HCT116 (cell line): ENCODE results near the gene P2RX1. TPM values are rescaled to one million over a fixed set of nuclear protein-coding genes. Genes with fewer than 3 reads are reported as not detected.

Source experiments
- ATAC-seq: fragments of 200-7000 bp; cut with Tn5 transposase; 2 replicates; pipeline ENCODE4 v1.9.1; 2020; ENCODE audit warnings: mild to moderate bottlenecking, moderate library complexity
- BruUV-seq: library from RNA; stranded (reverse); fragments of 400-500 nt; replicated peaks from 2 replicates; lab custom pipeline; 2021; lab: Mats Ljungman, UMichigan
- CTCF ChIA-PET: fragments of 300-600 bp; sonication (Branson Sonifier 250); formaldehyde crosslinking; loops from one replicate; lab custom pipeline; 2021; ENCODE audit warnings: antibody characterized with exemption; lab: Charles Lee
- POLR2A ChIA-PET: fragments of 300-600, 350-600 bp; sonication (Branson Sonifier 250); formaldehyde crosslinking; loops from one replicate; lab custom pipeline; 2021; ENCODE audit warnings: antibody characterized with exemption; lab: Charles Lee
- RAD21 ChIA-PET, 2 experiments: fragments of 300-600 bp; sonication (Branson Sonifier 250); formaldehyde crosslinking; loops; one replicate each; lab custom pipeline; 2023; ENCODE audit warnings: low total read pairs in 2 of 2; ENCODE audit not compliant: uncharacterized antibody in 2 of 2, unreplicated experiment in 2 of 2, low non-redundant PET in 1 of 2; lab: Charles Lee
- DNase-seq: peaks from one replicate; pipeline ENCODE4 v3.0.0-alpha.2; 2010; ENCODE audit warnings: low read depth, low spot score
- H2AFZ ChIP-seq: fragments of 200-600 bp; shearing (Covaris generic), sonication (generic); 2 replicates; pipeline ENCODE4 v1.6.1; 2017; ENCODE audit warnings: low read depth, mixed run types, mixed read lengths, antibody characterized with exemption, low read length; ENCODE audit not compliant: poor library complexity, severe bottlenecking
- H3K27ac ChIP-seq: 2 replicates; pipeline ENCODE4 v1.5.1; 2012; ENCODE audit warnings: low read depth, low read length
- H3K27me3 ChIP-seq: fragments of 200-600 bp; sonication (generic); 2 replicates; pipeline ENCODE4 v1.6.1; 2016; ENCODE audit warnings: mixed run types, low read length, mixed read lengths; ENCODE audit not compliant: insufficient read depth
- H3K36me3 ChIP-seq, 2 experiments: fragments of 200-500 bp in 1 of 2; fragments of 200-600 bp in 1 of 2; sonication (Bioruptor generic) in 1 of 2; sonication (generic) in 1 of 2; 2 replicates each; pipeline versions ENCODE4 v1.5.1 to v1.6.1; 2014 to 2016; ENCODE audit warnings: low read length in 2 of 2, inconsistent platforms in 1 of 2, mixed read lengths in 1 of 2, mixed run types in 1 of 2; ENCODE audit not compliant: insufficient read depth in 2 of 2, control insufficient read depth in 1 of 2
- H3K4me1 ChIP-seq, 2 experiments: fragments of 200-600 bp in 1 of 2; sonication (generic) in 1 of 2; 2 replicates each; pipeline versions ENCODE4 v1.5.1 to v1.6.1; 2012 to 2017; ENCODE audit warnings: low read length in 2 of 2, inconsistent platforms in 1 of 2, mild to moderate bottlenecking in 1 of 2, mixed read lengths in 1 of 2, mixed run types in 1 of 2, moderate library complexity in 1 of 2; ENCODE audit not compliant: insufficient read depth in 2 of 2, control insufficient read depth in 1 of 2
- H3K4me2 ChIP-seq: fragments of 200-600 bp; sonication (generic); 2 replicates; pipeline ENCODE4 v1.6.1; 2017; ENCODE audit warnings: mixed run types, low read length, mixed read lengths
- H3K4me3 ChIP-seq, 2 experiments: fragments of 200-600 bp in 1 of 2; sonication (generic) in 1 of 2; replicated peaks in 1 of 2; 2 replicates each; pipeline ENCODE4 v1.5.1; 2011 to 2016; ENCODE audit warnings: low read length in 2 of 2, control low read depth in 1 of 2, low read depth in 1 of 2, mild to moderate bottlenecking in 1 of 2, mixed read lengths in 1 of 2, mixed run types in 1 of 2
- H3K79me2 ChIP-seq: fragments of 200-600 bp; sonication (generic); 2 replicates; pipeline ENCODE4 v1.6.1; 2017; ENCODE audit warnings: mild to moderate bottlenecking, mixed run types, low read length, moderate library complexity, mixed read lengths; ENCODE audit not compliant: insufficient read depth
- H3K9ac ChIP-seq: fragments of 200-600 bp; sonication (generic); 2 replicates; pipeline ENCODE4 v1.6.1; 2016; ENCODE audit warnings: low read length, mixed read lengths
- H3K9me2 ChIP-seq: fragments of 200-600 bp; sonication (generic), shearing (Covaris generic); 2 replicates; pipeline ENCODE4 v1.6.1; 2017; ENCODE audit warnings: mixed run types, mild to moderate bottlenecking, moderate library complexity; ENCODE audit not compliant: insufficient read depth
- H3K9me3 ChIP-seq, 2 experiments: fragments of 200-500 bp in 1 of 2; fragments of 200-600 bp in 1 of 2; sonication (Bioruptor generic) in 1 of 2; sonication (generic) in 1 of 2; 2 replicates each; pipeline ENCODE4 v1.6.1; 2014 to 2017; ENCODE audit warnings: low read length in 2 of 2, mixed read lengths in 2 of 2, inconsistent platforms in 1 of 2, low read depth in 1 of 2, mild to moderate bottlenecking in 1 of 2, mixed run types in 1 of 2, moderate library complexity in 1 of 2; ENCODE audit not compliant: control insufficient read depth in 1 of 2, insufficient read depth in 1 of 2
- H4K20me1 ChIP-seq: fragments of 200-600 bp; sonication (generic), shearing (Covaris generic); 2 replicates; pipeline ENCODE4 v1.6.1; 2017; ENCODE audit warnings: mixed run types, mild to moderate bottlenecking, moderate library complexity; ENCODE audit not compliant: insufficient read depth
- CEBPB ChIP-seq: IDR thresholded peaks from 2 replicates; pipeline ENCODE4 v1.6.1; 2012; ENCODE audit warnings: low read depth
- EGR1 ChIP-seq: IDR thresholded peaks from 2 replicates; pipeline ENCODE4 v1.6.1; 2012; ENCODE audit warnings: low read depth
- ELF1 ChIP-seq: IDR thresholded peaks from 2 replicates; pipeline ENCODE4 v1.6.1; 2012; ENCODE audit warnings: low read depth, borderline replicate concordance
- EZH2 ChIP-seq: fragments of 200-600 bp; sonication (generic); IDR thresholded peaks from 2 replicates; pipeline ENCODE4 v1.6.1; 2017; ENCODE audit warnings: antibody characterized with exemption, mixed run types
- FOSL1 ChIP-seq: IDR thresholded peaks from 2 replicates; pipeline ENCODE4 v1.6.1; 2012; ENCODE audit warnings: low read depth
- JUND ChIP-seq: IDR thresholded peaks from 2 replicates; pipeline ENCODE4 v1.6.1; 2012
- POLR2A ChIP-seq: IDR thresholded peaks from 2 replicates; pipeline ENCODE4 v1.7.0; 2011; ENCODE audit warnings: borderline replicate concordance; ENCODE audit not compliant: insufficient read depth, insufficient read length; ENCODE audit errors: extremely low read depth
- POLR2AphosphoS5 ChIP-seq: IDR thresholded peaks from 2 replicates; pipeline ENCODE4 v1.6.1; 2011; ENCODE audit warnings: mild to moderate bottlenecking, low read depth, low read length, moderate library complexity
- RAD21 ChIP-seq: IDR thresholded peaks from 2 replicates; pipeline ENCODE4 v1.6.1; 2012; ENCODE audit warnings: low read depth, mild to moderate bottlenecking
- SIN3A ChIP-seq: IDR thresholded peaks from 2 replicates; pipeline ENCODE4 v1.6.1; 2012; ENCODE audit warnings: low read depth
- SP1 ChIP-seq: IDR thresholded peaks from 2 replicates; pipeline ENCODE4 v1.6.1; 2012; ENCODE audit warnings: low read depth
- SRF ChIP-seq: IDR thresholded peaks from 2 replicates; pipeline ENCODE4 v1.6.1; 2012; ENCODE audit warnings: low read depth
- TCF7L2 ChIP-seq: IDR thresholded peaks from 2 replicates; pipeline ENCODE4 v1.7.0; 2011; ENCODE audit warnings: borderline replicate concordance, inconsistent platforms; ENCODE audit not compliant: insufficient read depth, insufficient read length; ENCODE audit errors: extremely low read depth
- ZFX ChIP-seq: fragments of 450-650 bp; IDR thresholded peaks from 2 replicates; pipeline ENCODE4 v1.6.1; 2017
- ZNF274 ChIP-seq: fragments of 200-500 bp; sonication (Bioruptor generic); IDR thresholded peaks from 2 replicates; pipeline ENCODE4 v1.6.1; 2014; ENCODE audit warnings: mild to moderate bottlenecking, low read depth, low read length, inconsistent platforms
- intact Hi-C: fragments of 100-400 bp; cut with micrococcal nuclease; formaldehyde crosslinking; loops from 2 replicates; pipeline ENCODE4 v1.10.0; 2022
- total RNA-seq: library from RNA; stranded (reverse); gene quantifications from one replicate; pipeline ENCODE4 v1.2.1, GENCODE V29; 2021; ENCODE audit not compliant: unreplicated experiment
- TF ChIP-seq, protein P1 (sequence below): IDR thresholded peaks from 2 replicates; pipeline ENCODE4 v1.6.1; 2012
- TF ChIP-seq, protein P2 (sequence below), 3 experiments: fragments of 200-600 bp in 1 of 3; sonication (generic) in 1 of 3; IDR thresholded peaks in 2 of 3; conservative IDR thresholded peaks in 1 of 3; 2 replicates each; pipeline ENCODE4 v1.5.1; 2012 to 2017; ENCODE audit warnings: low read depth in 2 of 3, low read length in 2 of 3, antibody characterized with exemption in 1 of 3, borderline replicate concordance in 1 of 3, control low read depth in 1 of 3, mild to moderate bottlenecking in 1 of 3, mixed read lengths in 1 of 3, mixed run types in 1 of 3, moderate library complexity in 1 of 3; ENCODE audit not compliant: insufficient read depth in 1 of 3
- TF ChIP-seq, protein P3 (sequence below): IDR thresholded peaks from 2 replicates; pipeline ENCODE4 v1.6.1; 2011; ENCODE audit warnings: mild to moderate bottlenecking, low read length, moderate library complexity; ENCODE audit not compliant: insufficient replicate concordance; ENCODE audit errors: extremely low read depth
- TF ChIP-seq, protein P4 (sequence below): IDR thresholded peaks from 2 replicates; pipeline ENCODE4 v1.6.1; 2012; ENCODE audit warnings: low read depth

The P2RX1 gene
- total RNA-seq, 1 experiment from 2014 or later: not detected

DNA sequence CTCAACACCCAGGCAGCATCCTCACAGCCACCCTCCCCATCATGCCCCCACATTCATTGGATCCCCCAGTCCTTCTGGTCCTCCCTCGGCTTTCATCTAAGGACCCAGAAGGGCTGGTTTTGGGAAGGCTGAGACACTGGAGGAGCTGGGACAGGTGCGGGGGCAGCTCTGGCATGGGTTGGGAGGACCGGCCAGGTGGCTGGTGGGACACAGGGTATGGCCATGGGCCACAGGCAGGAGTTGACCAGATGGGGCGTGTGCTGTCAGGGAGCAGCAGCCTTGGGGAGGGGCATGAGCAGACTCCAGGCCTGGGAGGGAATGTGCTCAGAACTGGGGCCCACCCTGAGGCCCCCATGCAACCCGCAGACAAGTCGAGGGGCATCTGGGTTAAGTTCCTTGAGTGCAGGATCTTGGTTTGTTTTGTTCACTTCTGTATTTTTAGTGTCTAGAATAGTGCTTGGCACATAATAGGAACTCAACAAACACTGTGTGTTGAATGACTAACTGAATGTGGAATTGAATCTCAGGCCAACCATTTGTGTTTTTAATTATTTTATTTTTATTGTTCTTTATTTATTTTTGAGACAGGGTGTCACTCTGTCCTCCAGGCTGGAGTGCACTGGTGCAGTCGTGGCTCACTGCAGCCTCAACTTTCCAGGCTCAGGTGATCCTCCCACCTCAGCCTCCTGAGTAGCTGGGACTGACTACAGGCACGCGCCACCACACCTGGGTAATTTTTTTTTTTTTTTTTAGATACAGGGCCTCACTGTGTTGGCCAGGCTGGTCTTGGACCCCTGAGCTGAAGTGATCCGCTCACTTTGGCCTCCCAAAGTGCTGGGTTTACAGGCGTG, 5.6 kb downstream of the P2RX1 start:
- DNase-seq: no peak
- Histone ChIP-seq H3K9ac (no peak overlapping the region), H3K27me3 (no peaks in the 10 kb centered on the region), H3K9me3 (no peaks in the 10 kb centered on the region), H3K4me1 (peaks cover 0 to 8% of the 10 kb centered on the region in 2 experiments; a peak in 2 of 4 replicates), H2AFZ (no peak overlapping the region), H3K79me2 (no peaks in the 10 kb centered on the region), H3K9me2 (no peaks in the 10 kb centered on the region), H3K27ac (no peak overlapping the region), H3K4me2 (no peak overlapping the region), H3K4me3 (no peak overlapping the region), H3K36me3 (no peaks in the 10 kb centered on the region), H4K20me1 (no peaks in the 10 kb centered on the region)
- ChIA-PET POLR2A (no interaction called here), CTCF (interaction anchor here (3.9 kb wide), 1 partner anchor 66 kb away, joined by 31 read pairs; the partner anchor contains the start of gene NCBP3), RAD21 (no interaction called here)
- BruUV-seq: no TSS peak
- TF ChIP-seq SRF (no peak), SP1 (no peak), RAD21 (no peak), ZFX (no peak), EZH2 (no peak), SIN3A (no peak), TCF7L2 (no peak), ELF1 (no peak), CEBPB (no peak), JUND (no peak), ZNF274 (no peak), FOSL1 (no peak), POLR2A (no peak), POLR2AphosphoS5 (no peak), EGR1 (no peak)
- TF ChIP-seq, protein P1, sequence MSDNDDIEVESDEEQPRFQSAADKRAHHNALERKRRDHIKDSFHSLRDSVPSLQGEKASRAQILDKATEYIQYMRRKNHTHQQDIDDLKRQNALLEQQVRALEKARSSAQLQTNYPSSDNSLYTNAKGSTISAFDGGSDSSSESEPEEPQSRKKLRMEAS: no peak
- TF ChIP-seq, protein P2, sequence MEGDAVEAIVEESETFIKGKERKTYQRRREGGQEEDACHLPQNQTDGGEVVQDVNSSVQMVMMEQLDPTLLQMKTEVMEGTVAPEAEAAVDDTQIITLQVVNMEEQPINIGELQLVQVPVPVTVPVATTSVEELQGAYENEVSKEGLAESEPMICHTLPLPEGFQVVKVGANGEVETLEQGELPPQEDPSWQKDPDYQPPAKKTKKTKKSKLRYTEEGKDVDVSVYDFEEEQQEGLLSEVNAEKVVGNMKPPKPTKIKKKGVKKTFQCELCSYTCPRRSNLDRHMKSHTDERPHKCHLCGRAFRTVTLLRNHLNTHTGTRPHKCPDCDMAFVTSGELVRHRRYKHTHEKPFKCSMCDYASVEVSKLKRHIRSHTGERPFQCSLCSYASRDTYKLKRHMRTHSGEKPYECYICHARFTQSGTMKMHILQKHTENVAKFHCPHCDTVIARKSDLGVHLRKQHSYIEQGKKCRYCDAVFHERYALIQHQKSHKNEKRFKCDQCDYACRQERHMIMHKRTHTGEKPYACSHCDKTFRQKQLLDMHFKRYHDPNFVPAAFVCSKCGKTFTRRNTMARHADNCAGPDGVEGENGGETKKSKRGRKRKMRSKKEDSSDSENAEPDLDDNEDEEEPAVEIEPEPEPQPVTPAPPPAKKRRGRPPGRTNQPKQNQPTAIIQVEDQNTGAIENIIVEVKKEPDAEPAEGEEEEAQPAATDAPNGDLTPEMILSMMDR (IDR thresholded peaks at IDR 0.05 in 2 of 3, conservative IDR thresholded peaks at IDR 0.05 in 1 of 3; ENCODE audit: borderline replicate concordance in 1 of 3, insufficient read depth in 1 of 3, low read depth in 2 of 3, low read length in 2 of 3): no peak
- TF ChIP-seq, protein P3, sequence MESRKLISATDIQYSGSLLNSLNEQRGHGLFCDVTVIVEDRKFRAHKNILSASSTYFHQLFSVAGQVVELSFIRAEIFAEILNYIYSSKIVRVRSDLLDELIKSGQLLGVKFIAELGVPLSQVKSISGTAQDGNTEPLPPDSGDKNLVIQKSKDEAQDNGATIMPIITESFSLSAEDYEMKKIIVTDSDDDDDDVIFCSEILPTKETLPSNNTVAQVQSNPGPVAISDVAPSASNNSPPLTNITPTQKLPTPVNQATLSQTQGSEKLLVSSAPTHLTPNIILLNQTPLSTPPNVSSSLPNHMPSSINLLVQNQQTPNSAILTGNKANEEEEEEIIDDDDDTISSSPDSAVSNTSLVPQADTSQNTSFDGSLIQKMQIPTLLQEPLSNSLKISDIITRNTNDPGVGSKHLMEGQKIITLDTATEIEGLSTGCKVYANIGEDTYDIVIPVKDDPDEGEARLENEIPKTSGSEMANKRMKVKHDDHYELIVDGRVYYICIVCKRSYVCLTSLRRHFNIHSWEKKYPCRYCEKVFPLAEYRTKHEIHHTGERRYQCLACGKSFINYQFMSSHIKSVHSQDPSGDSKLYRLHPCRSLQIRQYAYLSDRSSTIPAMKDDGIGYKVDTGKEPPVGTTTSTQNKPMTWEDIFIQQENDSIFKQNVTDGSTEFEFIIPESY: no peak
- TF ChIP-seq, protein P4, sequence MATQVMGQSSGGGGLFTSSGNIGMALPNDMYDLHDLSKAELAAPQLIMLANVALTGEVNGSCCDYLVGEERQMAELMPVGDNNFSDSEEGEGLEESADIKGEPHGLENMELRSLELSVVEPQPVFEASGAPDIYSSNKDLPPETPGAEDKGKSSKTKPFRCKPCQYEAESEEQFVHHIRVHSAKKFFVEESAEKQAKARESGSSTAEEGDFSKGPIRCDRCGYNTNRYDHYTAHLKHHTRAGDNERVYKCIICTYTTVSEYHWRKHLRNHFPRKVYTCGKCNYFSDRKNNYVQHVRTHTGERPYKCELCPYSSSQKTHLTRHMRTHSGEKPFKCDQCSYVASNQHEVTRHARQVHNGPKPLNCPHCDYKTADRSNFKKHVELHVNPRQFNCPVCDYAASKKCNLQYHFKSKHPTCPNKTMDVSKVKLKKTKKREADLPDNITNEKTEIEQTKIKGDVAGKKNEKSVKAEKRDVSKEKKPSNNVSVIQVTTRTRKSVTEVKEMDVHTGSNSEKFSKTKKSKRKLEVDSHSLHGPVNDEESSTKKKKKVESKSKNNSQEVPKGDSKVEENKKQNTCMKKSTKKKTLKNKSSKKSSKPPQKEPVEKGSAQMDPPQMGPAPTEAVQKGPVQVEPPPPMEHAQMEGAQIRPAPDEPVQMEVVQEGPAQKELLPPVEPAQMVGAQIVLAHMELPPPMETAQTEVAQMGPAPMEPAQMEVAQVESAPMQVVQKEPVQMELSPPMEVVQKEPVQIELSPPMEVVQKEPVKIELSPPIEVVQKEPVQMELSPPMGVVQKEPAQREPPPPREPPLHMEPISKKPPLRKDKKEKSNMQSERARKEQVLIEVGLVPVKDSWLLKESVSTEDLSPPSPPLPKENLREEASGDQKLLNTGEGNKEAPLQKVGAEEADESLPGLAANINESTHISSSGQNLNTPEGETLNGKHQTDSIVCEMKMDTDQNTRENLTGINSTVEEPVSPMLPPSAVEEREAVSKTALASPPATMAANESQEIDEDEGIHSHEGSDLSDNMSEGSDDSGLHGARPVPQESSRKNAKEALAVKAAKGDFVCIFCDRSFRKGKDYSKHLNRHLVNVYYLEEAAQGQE: no peak
- intact Hi-C loops: loop anchor here (5.0 kb wide), 1 partner anchor 162 kb away; no protein-coding TSS in a partner anchor
- no peak for ATAC-seq
